ENCODE results near the gene MTMR10.

Gene MTMR10

GRCh38 chr15:30939161-30939560 lies 52.3 kb downstream of the MTMR10 start:
- H3K4me1 ChIP-seq (ENCODE audit: insufficient read depth, low read length): no peaks in the 10 kb centered on the region
- no peak overlapping the region for H3K4me3 ChIP-seq (ENCODE audit: low read length)
- peaks cover 75% of the 10 kb centered on the region for H3K36me3 ChIP-seq (ENCODE audit: insufficient read depth, low read length)
- H2AFZ ChIP-seq (ENCODE audit: low read depth, low read length): no peak overlapping the region
- no peaks in the 10 kb centered on the region for H3K27me3 ChIP-seq (ENCODE audit: insufficient read depth, low read length)
- H3K9me3 ChIP-seq (ENCODE audit: low read length): no peaks in the 10 kb centered on the region

- peaks cover 3% of the 10 kb centered on the region for H3K9me3 ChIP-seq (ENCODE audit: low read length)
- H3K27me3 ChIP-seq (ENCODE audit: insufficient read depth, low read length): no peaks in the 10 kb centered on the region
- H3K36me3 ChIP-seq (ENCODE audit: insufficient read depth, low read length): peaks cover 64% of the 10 kb centered on the region
- no peak overlapping the region for H3K4me3 ChIP-seq (ENCODE audit: low read length)
- H3K4me1 ChIP-seq (ENCODE audit: insufficient read depth, low read length): no peaks in the 10 kb centered on the region
- no peak overlapping the region for H2AFZ ChIP-seq (ENCODE audit: low read depth, low read length)
Measured at GRCh38 chr15:30933293-30933692, 58.1 kb downstream of the MTMR10 start.

- peaks cover 74% of the 10 kb centered on the region for H3K36me3 ChIP-seq (ENCODE audit: insufficient read depth, low read length)
- H2AFZ ChIP-seq (ENCODE audit: low read depth, low read length): no peak overlapping the region
- no peak overlapping the region for H3K4me3 ChIP-seq (ENCODE audit: low read length)
- peaks cover 3% of the 10 kb centered on the region for H3K9me3 ChIP-seq (ENCODE audit: low read length)
- H3K4me1 ChIP-seq (ENCODE audit: insufficient read depth, low read length): no peaks in the 10 kb centered on the region
- no peaks in the 10 kb centered on the region for H3K27me3 ChIP-seq (ENCODE audit: insufficient read depth, low read length)
Measured at GRCh38 chr15:30930422-30930821, 61.0 kb downstream of the MTMR10 start.

GRCh38 chr15:30929982-30930381 lies 61.4 kb downstream of the MTMR10 start:
- Histone ChIP-seq H3K4me1 (ENCODE audit: insufficient read depth, low read length) (no peaks in the 10 kb centered on the region), H3K9me3 (ENCODE audit: low read length) (peaks cover 3% of the 10 kb centered on the region), H3K4me3 (ENCODE audit: low read length) (no peak overlapping the region), H3K36me3 (ENCODE audit: insufficient read depth, low read length) (peaks cover 77% of the 10 kb centered on the region), H2AFZ (ENCODE audit: low read depth, low read length) (no peak overlapping the region), H3K27me3 (ENCODE audit: insufficient read depth, low read length) (no peaks in the 10 kb centered on the region)

GRCh38 chr15:30929064-30929669 lies 62.3 kb downstream of the MTMR10 start:
- Histone ChIP-seq H3K27me3 (ENCODE audit: insufficient read depth, low read length) (no peaks in the 10 kb centered on the region), H2AFZ (ENCODE audit: low read depth, low read length) (no peak overlapping the region)

GRCh38 chr15:30928076-30928475 lies 63.4 kb downstream of the MTMR10 start:
- Histone ChIP-seq H3K4me3 (ENCODE audit: low read length) (no peak overlapping the region), H3K36me3 (ENCODE audit: insufficient read depth, low read length) (peaks cover 79% of the 10 kb centered on the region), H2AFZ (ENCODE audit: low read depth, low read length) (no peak overlapping the region), H3K27me3 (ENCODE audit: insufficient read depth, low read length) (no peaks in the 10 kb centered on the region), H3K9me3 (ENCODE audit: low read length) (peaks cover 3% of the 10 kb centered on the region), H3K4me1 (ENCODE audit: insufficient read depth, low read length) (no peaks in the 10 kb centered on the region)

More at GRCh38 chr15:30929064-30929669, 62.3 kb downstream of the MTMR10 start:
- H3K4me3 ChIP-seq (ENCODE audit: low read length): no peak overlapping the region
- no peaks in the 10 kb centered on the region for H3K4me1 ChIP-seq (ENCODE audit: insufficient read depth, low read length)
- H3K9me3 ChIP-seq (ENCODE audit: low read length): peaks cover 3% of the 10 kb centered on the region
- peaks cover 78% of the 10 kb centered on the region for H3K36me3 ChIP-seq (ENCODE audit: insufficient read depth, low read length)

GRCh38 chr15:30927148-30927761 lies 64.2 kb downstream of the MTMR10 start:
- H3K36me3 ChIP-seq (ENCODE audit: insufficient read depth, low read length): peaks cover 82% of the 10 kb centered on the region

GRCh38 chr15:30926161-30926560 lies 65.3 kb downstream of the MTMR10 start:
- Histone ChIP-seq H3K4me1 (ENCODE audit: insufficient read depth, low read length) (peaks cover 14% of the 10 kb centered on the region), H3K36me3 (ENCODE audit: insufficient read depth, low read length) (peaks cover 83% of the 10 kb centered on the region), H3K27me3 (ENCODE audit: insufficient read depth, low read length) (no peaks in the 10 kb centered on the region), H3K4me3 (ENCODE audit: low read length) (no peak overlapping the region), H2AFZ (ENCODE audit: low read depth, low read length) (no peak overlapping the region), H3K9me3 (ENCODE audit: low read length) (peaks cover 3% of the 10 kb centered on the region)

More at GRCh38 chr15:30927148-30927761, 64.2 kb downstream of the MTMR10 start:
- H3K4me1 ChIP-seq (ENCODE audit: insufficient read depth, low read length): peaks cover 7% of the 10 kb centered on the region
- H2AFZ ChIP-seq (ENCODE audit: low read depth, low read length): no peak overlapping the region
- H3K9me3 ChIP-seq (ENCODE audit: low read length): peaks cover 3% of the 10 kb centered on the region
- no peaks in the 10 kb centered on the region for H3K27me3 ChIP-seq (ENCODE audit: insufficient read depth, low read length)
- H3K4me3 ChIP-seq (ENCODE audit: low read length): no peak overlapping the region

- H2AFZ ChIP-seq (ENCODE audit: low read depth, low read length): no peak overlapping the region
- peaks cover 3% of the 10 kb centered on the region for H3K9me3 ChIP-seq (ENCODE audit: low read length)
- peaks cover 81% of the 10 kb centered on the region for H3K36me3 ChIP-seq (ENCODE audit: insufficient read depth, low read length)
- H3K4me1 ChIP-seq (ENCODE audit: insufficient read depth, low read length): peaks cover 14% of the 10 kb centered on the region
- H3K27me3 ChIP-seq (ENCODE audit: insufficient read depth, low read length): no peaks in the 10 kb centered on the region
- no peak overlapping the region for H3K4me3 ChIP-seq (ENCODE audit: low read length)
Measured at GRCh38 chr15:30925686-30926085, 65.7 kb downstream of the MTMR10 start.

GRCh38 chr15:30924353-30924752 lies 67.1 kb downstream of the MTMR10 start:
- Histone ChIP-seq H3K4me1 (ENCODE audit: insufficient read depth, low read length) (peaks cover 14% of the 10 kb centered on the region), H3K4me3 (ENCODE audit: low read length) (no peak overlapping the region), H2AFZ (ENCODE audit: low read depth, low read length) (no peak overlapping the region), H3K27me3 (ENCODE audit: insufficient read depth, low read length) (no peaks in the 10 kb centered on the region), H3K36me3 (ENCODE audit: insufficient read depth, low read length) (peaks cover 77% of the 10 kb centered on the region), H3K9me3 (ENCODE audit: low read length) (no peaks in the 10 kb centered on the region)

GRCh38 chr15:30923429-30923828 lies 68.0 kb downstream of the MTMR10 start:
- no peak overlapping the region for H3K4me3 ChIP-seq (ENCODE audit: low read length)
- peaks cover 73% of the 10 kb centered on the region for H3K36me3 ChIP-seq (ENCODE audit: insufficient read depth, low read length)
- no peaks in the 10 kb centered on the region for H3K27me3 ChIP-seq (ENCODE audit: insufficient read depth, low read length)
- H3K4me1 ChIP-seq (ENCODE audit: insufficient read depth, low read length): peaks cover 14% of the 10 kb centered on the region
- no peaks in the 10 kb centered on the region for H3K9me3 ChIP-seq (ENCODE audit: low read length)
- H2AFZ ChIP-seq (ENCODE audit: low read depth, low read length): no peak overlapping the region

GRCh38 chr15:30922480-30923311 lies 68.7 kb downstream of the MTMR10 start:
- no peaks in the 10 kb centered on the region for H3K27me3 ChIP-seq (ENCODE audit: insufficient read depth, low read length)
- H3K9me3 ChIP-seq (ENCODE audit: low read length): no peaks in the 10 kb centered on the region
- H2AFZ ChIP-seq (ENCODE audit: low read depth, low read length): no peak overlapping the region
- H3K4me1 ChIP-seq (ENCODE audit: insufficient read depth, low read length): peaks cover 14% of the 10 kb centered on the region
- peaks cover 73% of the 10 kb centered on the region for H3K36me3 ChIP-seq (ENCODE audit: insufficient read depth, low read length)
- no peak overlapping the region for H3K4me3 ChIP-seq (ENCODE audit: low read length)

- H3K36me3 ChIP-seq (ENCODE audit: insufficient read depth, low read length): peaks cover 72% of the 10 kb centered on the region
- H3K4me3 ChIP-seq (ENCODE audit: low read length): no peak overlapping the region
- H3K9me3 ChIP-seq (ENCODE audit: low read length): no peaks in the 10 kb centered on the region
Measured at GRCh38 chr15:30921781-30922479, 69.5 kb downstream of the MTMR10 start.

More at GRCh38 chr15:30921781-30922479, 69.5 kb downstream of the MTMR10 start:
- peaks cover 14% of the 10 kb centered on the region for H3K4me1 ChIP-seq (ENCODE audit: insufficient read depth, low read length)
- H3K27me3 ChIP-seq (ENCODE audit: insufficient read depth, low read length): no peaks in the 10 kb centered on the region
- no peak overlapping the region for H2AFZ ChIP-seq (ENCODE audit: low read depth, low read length)

Data from neuron (in vitro differentiated cells).